HG03457 (cell line): ENCODE data around the gene BCDIN3D.

Experiments
- ATAC-seq: cut with Tn5 transposase; IDR thresholded peaks from one replicate; pipeline ENCODE4 v1.9.1; 2021; ENCODE audit warnings: moderate number of reproducible peaks; ENCODE audit not compliant: unreplicated experiment

BCDIN3D gene

DNA sequence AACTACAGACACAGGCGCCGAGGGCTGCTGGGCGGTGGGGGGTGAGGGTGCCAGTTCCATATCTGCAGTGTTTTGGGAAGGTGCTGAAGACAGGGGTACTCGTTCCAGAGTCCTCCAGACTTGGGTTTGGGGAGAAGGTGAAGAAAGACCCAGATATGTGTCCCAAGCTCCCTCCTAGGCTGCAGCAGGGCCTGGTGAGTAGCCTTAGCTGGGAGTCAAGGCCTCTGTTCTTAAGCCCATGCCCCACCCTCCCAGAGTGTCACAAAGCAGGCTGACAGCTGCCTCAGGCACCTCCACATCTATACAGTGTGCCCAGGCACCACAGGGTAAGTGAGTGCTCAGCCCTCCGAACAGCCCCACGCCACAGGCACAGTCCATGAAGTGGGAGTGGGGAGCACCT, 19.0 kb downstream of the BCDIN3D start:
- ATAC-seq = no peak

DNA sequence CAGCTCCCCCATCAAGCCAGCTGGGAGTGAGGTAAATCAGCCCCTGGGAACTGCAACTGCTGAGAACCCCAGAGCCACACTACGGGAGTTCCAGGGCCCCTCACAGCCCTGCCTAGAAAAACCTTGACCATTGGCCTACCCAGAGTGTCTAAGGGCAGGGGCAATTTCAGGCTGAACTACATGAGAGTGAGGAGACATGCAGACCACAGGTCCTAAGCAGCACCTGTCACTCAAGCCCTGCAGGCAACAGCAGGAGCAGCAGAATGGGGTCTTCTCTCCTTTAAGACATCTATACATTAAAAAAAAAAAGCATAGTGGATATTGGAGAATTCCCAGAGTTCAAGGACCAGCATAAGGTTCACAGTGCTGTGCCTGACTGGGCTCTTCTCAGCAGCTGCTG, 19.6 kb downstream of the BCDIN3D start:
- no peak for ATAC-seq

DNA sequence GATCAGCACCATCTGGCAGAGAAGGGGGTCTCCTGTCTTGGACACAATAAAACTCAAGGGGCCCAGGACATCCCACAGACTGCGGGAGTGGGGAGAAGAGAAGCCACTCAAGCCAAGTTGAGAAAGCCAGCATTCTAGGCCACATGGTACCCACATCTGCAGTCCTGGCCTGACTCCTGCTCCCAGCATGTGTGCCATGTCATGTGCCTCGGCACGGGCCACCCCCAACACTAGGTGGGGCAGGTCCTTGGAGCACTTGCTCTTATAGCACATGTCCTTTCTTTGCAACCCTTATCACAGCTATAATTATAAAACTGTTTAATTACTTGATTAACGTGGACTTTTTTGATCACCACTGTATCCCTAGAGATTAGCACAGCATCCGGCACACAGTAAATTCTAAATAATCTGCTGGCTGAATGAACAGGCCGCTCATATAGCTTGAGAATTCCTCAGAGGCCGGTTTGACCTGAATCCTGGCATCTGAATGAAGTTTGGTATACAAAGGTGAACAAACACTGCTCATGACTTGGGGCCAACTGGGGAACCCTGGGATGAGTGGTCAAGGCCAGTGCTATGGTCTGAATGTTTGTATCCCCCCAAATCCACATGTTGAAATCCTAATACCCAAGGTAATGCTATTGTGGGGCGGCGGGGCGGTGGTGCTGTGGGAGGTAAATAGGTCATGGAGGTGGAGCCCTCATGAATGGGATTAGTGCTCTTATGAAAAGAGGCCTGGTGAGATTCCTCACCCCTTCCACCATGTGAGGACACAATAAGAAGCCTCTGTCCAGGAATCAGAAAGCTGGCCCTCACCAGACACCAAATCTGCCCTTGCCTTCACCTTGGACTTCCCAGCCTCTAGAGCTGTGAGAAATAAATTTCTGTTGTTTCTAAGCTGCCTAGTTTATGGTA, 21.3 kb downstream of the BCDIN3D start:
- ATAC-seq = no peak

DNA sequence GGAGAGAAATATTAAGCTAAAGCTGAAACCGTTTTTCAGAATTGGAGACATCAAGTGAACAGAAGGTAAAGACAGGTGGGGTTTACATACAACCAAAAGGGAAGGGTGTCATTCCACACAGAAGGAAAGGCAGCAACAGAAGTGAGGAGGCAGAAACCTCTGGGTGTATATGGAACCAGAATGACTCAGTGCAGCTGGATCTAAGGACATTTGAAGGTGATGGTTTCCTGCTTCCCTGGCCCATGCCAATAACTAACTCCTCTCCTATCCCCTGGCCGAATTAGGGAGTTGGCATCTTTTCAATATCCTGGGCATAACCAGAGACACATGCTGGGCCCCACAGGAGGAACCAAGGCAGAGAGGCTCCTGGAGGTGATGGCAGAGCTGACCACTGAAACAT, 23.1 kb downstream of the BCDIN3D start:
- ATAC-seq = no peak

DNA sequence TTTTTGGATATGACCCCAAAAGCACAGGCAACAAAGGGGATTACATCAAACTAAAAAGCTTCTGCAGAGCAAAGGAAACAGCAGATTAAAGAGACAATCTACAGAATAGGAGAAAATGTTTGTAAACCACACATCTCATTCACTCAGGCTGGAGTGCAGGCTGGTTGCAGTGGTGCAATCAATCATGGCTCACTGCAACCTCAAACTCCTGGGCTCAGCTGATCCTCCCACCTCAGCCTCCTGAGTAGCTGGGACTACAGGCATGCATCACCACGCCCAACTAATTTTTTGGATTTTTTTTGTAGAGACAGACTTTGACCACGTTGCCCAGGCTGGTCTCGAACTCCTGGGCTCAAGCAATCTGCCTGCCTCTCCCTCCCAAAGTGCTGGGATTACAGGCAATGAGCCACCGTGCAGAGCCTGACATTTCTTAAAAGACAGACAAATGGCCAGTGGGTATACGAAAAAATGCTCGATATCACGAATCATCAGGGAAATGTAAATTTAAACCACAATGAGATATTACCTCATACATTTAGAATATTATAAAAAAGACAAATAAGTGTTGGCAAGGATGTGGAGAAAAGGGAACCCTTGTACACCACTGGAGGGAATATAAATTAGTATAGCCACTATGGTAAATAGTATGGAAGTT, 24.5 kb downstream of the BCDIN3D start:
- no peak for ATAC-seq

DNA sequence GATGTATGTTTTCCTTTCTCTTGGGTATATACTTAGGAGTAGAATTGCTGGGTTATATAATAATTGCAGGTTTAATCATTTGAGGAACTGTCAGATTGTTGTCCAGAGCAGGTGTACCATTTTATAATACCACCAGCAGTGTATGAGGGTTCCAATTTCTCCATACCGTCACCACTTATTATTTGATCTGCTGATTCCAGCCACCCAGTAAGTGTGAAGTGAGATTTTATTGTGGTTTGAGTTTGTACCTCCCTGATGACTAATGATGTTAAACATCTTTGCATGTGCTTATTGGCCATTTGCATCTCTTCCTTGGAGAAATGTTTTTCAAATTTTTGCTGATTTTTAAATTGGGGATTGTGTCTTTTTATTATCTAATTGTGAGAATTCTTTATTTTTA, 29.8 kb downstream of the BCDIN3D start:
- no peak for ATAC-seq

DNA sequence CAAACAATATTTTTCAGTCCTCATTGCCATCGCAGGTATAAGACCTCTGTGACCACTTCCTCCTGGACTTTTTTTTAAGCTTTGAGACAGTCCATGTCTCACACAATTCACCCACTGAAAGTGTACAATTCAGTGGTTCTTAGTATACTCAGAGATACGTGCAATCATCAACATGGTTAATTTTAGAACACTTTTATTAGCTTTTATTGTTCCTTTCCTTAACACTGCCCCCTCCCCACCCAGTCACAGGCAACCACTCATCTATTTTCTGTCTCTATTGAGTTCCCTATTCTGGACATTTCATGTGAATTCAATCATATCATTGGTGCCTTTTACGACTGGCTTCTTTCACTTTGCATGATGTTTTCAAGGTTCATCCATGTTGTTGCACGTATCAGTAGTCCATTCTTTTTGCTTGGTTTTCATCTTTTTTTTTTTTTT, 30.9 kb downstream of the BCDIN3D start:
- no peak for ATAC-seq

DNA sequence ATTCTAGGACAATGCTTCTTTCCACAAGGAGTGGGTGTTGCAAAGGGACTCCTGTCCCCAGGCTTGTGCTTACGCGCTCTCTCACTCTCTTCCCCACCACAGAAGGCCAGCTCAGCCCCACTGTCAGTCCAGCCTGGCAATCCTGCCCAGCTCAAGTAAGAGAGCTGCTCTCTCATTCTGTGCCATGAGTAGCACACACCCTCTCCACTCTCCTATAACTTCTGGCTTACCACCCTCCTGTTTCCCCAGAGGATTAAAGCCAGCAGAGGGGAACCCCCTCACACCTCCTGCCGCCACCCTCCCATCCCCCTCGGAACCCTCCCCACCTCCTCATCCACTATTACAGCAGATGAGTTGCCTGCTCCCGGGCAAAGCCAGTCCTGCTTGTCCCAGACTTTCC, 31.8 kb downstream of the BCDIN3D start:
- no peak for ATAC-seq

DNA sequence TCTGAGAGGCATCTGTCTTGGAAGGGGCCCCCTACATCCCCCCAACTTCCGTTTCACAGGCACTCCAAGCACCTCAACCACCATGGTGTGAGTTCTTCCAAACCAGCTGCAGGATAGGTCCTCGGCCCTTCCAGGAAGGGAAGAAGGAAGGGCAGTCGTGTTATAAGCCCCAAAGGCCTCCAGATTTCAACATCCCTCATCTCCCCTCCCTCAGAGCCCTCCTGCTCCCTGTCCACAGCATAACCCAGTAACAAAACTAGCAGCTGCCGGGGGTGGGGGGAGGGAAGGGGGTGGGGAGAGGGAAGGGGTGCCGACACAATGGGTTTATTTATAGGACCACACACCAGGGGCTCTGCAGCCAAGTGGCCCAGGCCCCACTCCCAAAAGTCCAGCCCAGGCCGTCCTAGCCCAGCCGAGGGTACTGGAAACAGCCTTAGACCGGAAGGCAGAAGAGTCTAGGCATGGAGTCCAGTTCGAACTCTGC, 33.0 kb downstream of the BCDIN3D start:
- ATAC-seq = no peak

DNA sequence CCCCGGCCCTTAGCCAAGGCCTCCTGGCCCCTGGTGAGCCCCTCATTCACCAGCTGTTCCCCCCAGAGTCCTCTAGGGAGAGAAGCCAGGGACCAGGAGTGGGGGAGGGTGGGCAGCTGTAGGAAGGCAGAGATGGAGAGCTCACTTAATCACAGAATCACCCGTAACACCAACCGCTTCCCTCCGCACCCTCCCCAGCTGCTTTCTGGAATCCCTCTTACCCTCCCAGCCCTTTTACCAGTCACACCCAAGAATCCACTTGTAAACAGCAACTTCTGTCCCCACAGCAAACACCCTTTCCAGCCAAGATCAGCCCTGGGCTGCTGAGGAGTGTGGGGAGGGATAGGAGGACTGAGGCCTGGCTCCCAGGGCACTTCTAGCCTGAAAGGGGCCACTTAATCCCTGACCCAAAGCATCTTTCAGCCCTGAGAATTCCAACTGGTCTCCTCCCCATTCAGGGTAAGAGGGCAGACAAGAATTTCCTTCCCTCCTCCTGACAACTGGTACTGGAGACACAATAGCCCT, 33.5 kb downstream of the BCDIN3D start:
- ATAC-seq = no peak

DNA sequence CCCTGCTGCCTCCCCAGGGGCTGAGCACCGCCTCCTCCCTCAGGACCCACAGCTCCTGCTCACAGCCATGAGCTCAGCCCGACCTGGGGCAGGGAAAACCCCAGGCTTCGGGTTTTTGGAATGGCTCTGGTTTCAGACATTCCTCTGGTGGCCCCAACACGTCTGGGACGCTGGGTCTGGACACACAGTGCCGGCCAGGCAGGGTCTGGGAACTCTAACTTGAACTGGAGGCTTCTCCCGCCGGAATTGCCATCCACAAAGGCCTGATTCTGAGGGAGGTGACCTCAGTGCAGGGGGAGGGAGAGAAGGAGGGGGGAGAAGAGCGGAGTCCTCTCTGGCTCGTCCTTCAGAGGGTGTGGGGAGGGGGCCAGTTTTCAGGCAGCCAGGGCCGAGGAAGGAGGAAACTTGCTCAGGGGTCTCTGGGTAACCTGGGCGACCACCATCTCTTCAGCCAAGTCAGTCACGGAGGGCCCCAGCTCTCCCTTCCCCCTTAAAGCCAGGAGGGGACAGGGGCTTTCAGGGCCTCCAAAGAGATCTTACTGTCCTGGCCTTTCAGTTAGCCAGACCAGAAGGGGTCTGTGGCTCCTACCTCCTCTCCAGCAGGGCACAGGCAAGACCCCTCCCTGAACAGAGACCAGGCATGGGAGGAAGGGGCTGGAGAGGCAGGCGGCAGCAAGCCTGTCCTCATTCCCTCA, 34.1 kb downstream of the BCDIN3D start:
- no peak for ATAC-seq

DNA sequence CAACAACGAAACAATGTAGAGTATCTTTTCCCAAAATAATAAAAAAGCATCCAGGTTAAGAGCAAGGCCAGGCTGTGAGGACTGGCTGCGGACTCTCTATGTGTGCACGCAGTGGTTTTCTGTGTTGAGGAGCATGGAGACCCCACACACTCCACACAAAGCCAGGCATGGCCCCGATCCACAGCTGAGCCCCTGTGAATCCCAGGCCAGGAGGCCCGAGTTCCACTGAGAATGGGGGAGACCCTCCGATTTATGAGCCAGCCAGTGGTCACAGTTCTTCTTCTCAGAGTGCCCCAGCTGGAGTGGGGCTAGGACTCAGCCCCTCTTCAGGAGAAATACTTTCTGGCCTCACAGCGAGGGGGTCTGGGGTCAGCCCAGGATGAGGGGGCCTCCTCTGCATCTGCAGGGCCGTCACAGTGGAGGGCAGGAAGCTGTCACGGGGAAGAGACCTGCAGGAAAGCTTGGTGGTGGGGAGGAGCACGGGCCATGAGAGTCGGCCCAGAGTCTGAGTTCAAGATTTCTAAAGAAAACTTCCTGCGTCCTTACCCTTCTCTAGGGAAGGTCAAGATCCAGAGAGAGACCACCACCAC, 34.8 kb downstream of the BCDIN3D start:
- ATAC-seq = no peak

DNA sequence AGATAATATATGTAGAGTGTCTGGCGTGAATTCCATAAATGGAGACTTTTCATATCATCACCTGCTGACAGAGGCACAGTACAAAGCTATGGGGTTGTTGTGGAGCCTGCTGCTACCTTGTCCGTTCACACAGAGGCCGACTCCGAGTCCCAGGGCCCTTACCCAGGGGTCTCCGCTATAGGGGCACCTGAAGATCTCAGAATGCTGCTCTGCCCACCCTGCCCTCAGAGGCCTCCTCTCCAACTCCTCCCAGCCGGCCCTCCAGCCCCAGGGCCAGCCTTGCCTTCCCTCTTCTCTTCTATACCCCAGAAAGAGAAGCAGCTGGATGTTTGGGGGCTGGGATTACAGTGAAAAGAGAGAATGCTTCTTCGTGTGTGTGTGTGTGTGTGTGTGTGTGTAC, 36.0 kb downstream of the BCDIN3D start:
- no peak for ATAC-seq

DNA sequence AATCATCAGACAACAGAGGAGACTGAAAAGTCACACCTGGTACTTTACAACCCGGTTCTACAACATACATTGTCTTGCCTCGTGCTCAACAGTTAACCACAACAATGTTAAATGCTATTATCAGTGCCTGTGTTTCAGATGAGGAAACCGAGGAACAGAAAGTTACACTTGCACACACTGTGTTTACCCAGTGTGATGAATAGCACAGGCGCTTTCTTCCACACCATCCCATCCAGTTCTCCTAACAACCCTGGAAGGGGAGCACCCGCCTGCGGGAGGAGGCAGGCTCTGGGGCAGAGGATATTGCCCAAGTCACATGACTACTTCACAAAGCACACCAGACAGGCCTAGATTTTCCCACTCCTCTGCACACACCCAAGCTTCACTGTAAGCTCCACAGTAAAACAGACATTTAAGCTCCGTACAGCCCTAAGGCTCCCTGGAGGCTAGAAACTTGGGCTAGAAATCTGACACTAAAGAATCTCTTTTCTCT, 36.5 kb downstream of the BCDIN3D start:
- no peak for ATAC-seq

DNA sequence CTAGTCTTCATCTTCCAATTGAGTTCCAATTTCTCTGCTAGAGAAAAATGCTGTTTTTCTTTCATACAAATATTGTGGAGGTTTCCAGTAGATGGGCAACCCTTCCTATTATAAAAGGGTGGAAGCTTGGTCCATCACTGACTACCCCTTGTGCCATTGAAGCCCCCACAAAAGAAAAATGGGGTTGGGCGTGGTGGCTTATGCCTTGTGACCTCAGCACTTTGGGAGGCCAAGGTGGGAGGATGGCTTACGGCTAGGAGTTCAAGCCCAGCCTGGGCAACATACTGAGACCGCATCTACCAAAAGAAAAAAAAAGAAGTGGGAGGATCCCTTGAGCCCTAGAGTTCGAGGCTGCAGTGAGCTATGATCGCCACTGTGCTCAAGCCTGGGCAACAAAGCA, 37.5 kb downstream of the BCDIN3D start:
- no peak for ATAC-seq

DNA sequence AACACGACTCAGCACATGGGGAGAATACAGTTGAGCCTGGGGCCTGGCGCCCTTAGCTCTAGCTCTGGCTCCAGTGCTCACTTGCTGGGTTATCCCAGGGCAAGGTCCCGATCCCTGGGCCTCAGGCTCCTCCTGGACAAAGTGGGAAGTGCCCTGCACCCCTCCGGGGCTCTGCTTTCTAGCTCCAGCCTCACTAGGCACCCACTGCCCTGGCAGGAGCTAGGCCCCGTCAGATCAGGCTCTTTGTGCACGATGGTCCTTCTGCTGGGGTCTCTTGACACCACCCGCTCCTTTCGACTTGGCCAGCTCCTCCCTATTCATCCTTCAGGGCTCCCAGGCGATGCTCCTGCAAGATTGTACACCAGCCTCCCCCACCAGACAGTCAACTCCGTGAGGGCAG, 38.1 kb downstream of the BCDIN3D start:
- no peak for ATAC-seq

DNA sequence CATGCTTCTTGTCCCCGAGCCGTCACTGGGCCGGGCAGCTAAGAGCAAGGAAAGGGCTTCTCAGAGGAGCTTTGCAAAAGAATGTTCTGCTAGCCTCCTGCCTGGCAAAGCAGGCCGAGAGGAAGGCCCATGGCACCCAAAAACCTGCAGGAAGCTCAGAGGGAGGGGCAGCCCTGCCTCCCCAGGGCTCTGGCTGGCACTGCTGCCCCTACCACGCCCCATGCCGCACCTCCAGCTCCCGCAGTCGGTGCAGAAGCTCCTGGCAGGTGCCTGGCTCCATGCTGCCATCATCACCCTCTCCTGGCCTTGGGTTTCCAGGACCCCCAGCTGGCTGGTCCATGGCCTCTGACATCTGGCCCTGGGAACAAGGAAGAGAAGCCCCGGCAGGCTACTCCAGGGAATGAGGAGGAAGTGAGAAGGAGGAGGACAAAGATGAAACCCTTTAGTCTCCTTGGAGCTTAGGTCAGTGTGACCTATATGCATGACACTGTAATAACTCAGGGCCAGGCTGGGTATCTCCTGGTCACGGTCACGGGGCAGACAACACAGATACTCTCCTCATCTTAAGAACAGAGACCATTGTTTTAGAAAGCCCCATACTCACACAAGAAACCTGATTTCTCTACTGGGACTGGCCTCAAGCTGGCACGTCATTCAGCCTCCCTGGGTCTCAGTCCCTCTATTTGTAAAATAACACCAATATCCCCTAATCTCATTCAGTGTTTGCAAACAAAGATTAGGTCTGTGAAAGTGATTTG, 39.0 kb downstream of the BCDIN3D start:
- ATAC-seq = no peak

DNA sequence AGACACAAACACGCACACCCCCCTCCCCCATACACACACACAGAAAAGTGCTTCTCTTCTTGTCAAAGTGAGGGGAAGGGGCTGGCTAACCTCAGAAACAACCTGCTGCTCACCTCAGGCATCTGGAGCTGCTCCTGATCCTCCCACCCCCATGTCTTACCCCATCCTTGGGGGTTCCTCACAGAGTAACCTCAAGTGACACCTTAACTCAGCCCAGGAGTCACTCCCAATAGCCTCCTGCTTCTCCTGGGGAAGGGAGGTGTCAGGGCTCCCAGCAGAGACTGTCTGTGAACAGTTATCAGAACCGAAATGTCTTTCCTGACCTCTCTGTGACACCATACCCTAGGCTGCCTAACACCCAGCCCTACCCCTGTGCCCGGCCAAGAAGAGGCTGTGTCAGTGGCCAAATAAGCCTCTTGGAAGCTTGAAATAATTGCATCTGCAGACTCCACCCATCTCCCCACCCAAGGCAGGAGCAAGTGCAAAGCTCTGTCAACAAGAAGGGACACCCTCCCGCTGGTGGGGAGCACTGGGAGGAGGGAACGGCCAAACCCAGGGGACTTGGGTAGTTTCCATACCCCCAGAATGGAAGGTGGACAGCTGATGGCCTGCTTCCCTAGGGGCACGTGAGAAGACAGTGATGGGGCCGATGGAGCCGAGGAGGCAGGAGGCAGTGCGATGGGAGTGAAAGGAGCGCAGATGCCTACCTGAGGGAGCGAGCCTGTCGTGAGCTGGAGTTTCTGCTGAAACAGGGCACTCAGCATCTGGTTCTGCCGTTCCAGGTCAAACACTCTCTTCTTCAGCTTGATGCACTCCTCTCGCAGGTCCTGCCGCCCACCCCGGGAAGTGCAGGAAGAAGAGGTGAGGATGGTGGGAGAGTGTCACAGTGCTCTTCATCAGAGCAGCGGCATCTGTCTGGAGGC, 41.5 kb downstream of the BCDIN3D start:
- ATAC-seq = no peak
